Measurements from ENCODE around the gene RD3L.

The RD3L gene

DNA sequence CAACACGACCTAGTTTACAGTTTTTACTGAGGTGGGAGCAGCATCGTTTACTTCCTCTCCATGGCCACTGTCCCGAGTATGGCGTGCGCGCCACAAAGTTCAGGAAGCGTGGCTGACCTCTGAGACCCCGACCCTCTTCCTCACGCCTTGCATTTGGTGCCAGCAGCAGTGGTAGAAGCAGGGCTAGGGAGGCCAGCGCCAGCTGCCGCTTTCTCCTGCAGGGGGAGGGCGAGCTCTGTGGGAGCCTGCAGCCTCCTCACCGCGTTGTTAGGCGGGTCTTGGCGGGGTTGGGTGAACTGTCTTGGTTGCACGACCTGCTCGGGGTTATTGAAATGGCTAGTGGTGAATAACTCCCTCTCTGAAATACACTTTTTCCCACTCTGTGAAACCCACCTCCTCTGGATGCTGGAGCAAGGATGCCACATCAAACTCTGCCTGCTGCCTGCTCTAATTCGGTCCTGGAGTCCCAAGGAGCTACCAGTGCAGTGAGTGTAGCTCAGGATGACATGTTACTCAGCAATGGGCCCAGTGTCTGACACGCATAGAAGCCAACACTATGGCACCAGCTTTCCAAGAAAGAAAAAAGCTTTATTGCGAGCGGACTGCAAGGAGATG lies 36.4 kb downstream of the RD3L start:
- no peak for DNase-seq (ENCODE audit: low read depth)
- H3K4me3 ChIP-seq (ENCODE audit: low read depth, low read length), result no peak overlapping the region
- TF ChIP-seq CTCF (IDR thresholded peaks at IDR 0.05; ENCODE audit: control insufficient read depth, extremely low read depth, insufficient read depth), result no peak

DNA sequence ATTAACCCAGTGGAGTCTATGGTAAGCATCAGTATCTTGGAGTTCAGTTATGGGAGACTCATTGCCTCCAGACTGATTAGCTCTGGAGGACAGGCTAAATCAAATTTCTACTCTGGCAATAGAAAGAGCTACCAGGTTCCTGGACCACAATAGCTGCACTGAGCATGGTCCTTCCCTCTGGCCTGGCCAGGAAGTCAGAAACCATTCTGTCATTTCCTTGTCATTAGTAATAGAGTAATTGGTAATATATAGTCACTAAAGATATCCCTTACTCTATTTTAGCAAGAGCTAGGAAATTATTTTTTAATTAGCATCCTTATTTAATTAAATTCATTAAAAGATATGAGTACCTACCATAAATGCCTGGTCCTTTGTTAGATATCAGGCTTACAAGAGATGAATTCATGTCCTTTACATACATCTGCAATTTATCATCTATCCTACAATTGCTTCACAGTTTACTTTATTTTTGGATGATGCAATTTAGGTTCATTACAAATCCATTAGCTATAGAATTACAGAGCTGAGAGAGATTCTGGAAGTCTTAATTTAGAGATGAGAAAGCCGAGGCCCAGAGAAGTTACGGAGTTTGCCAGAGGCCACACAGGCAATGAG lies 37.7 kb downstream of the RD3L start:
- DNase-seq (ENCODE audit: low read depth), result no peak
- no peak overlapping the region for H3K4me3 ChIP-seq (ENCODE audit: low read depth, low read length)
- TF ChIP-seq CTCF (IDR thresholded peaks at IDR 0.05; ENCODE audit: control insufficient read depth, extremely low read depth, insufficient read depth), result no peak

GRCh38 chr14:103899833-103900232 lies 42.5 kb downstream of the RD3L start:
- H3K4me3 ChIP-seq (ENCODE audit: low read depth, low read length), result no peak overlapping the region
- DNase-seq (ENCODE audit: low read depth), result no peak
- no peak for TF ChIP-seq CTCF (IDR thresholded peaks at IDR 0.05; ENCODE audit: control insufficient read depth, extremely low read depth, insufficient read depth)

GRCh38 chr14:103899316-103899715 lies 43.0 kb downstream of the RD3L start:
- H3K4me3 ChIP-seq (ENCODE audit: low read depth, low read length), result no peak overlapping the region
- TF ChIP-seq CTCF (IDR thresholded peaks at IDR 0.05; ENCODE audit: control insufficient read depth, extremely low read depth, insufficient read depth), result no peak
- DNase-seq (ENCODE audit: low read depth), result no peak

- H3K4me3 ChIP-seq (ENCODE audit: low read depth, low read length), result no peak overlapping the region
- DNase-seq (ENCODE audit: low read depth), result no peak
- no peak for TF ChIP-seq CTCF (IDR thresholded peaks at IDR 0.05; ENCODE audit: control insufficient read depth, extremely low read depth, insufficient read depth)
Observed at GRCh38 chr14:103898711-103899110, 43.6 kb downstream of the RD3L start.

DNA sequence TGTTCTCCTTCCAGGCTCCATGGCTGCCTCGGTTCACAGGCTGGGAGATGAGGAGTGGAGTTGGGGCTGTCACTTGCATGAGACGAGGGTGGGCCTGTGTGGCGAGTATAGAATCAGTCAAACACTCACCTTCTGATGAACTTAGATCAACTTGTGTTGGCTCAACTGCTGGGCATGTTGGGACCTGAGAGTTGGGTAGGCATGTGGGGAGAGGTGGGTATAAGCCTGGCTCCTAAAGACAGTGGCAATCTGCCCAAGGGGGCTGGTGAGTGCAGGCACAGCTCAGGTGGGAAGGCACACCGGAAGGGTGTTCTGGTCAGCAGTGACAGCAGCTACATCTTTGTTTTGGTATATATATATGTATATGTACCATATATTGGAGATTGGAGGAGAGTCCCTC lies 44.1 kb downstream of the RD3L start:
- H3K4me3 ChIP-seq (ENCODE audit: low read depth, low read length), result no peak overlapping the region
- no peak for TF ChIP-seq CTCF (IDR thresholded peaks at IDR 0.05; ENCODE audit: control insufficient read depth, extremely low read depth, insufficient read depth)
- no peak for DNase-seq (ENCODE audit: low read depth)
